GM18951 (cell line): ENCODE measurements around the gene C22orf15.

ENCODE experiments used
- POLR2A ChIP-seq: IDR thresholded peaks from 4 replicates; pipeline ENCODE4 v1.6.1; 2011; ENCODE audit warnings: mild to moderate bottlenecking; ENCODE audit not compliant: insufficient read length, insufficient read depth; ENCODE audit errors: extremely low read depth
- in situ Hi-C: fragments of 300-500 bp; cut with MboI; formaldehyde crosslinking; loops from one replicate; pipeline ENCODE4 v1.12.0; 2022; ENCODE audit warnings: low sequenced_read_pairs, mixed read lengths, inconsistent platforms; ENCODE audit not compliant: unreplicated experiment

Gene C22orf15

GRCh38 chr22:23754220-23754919 is 8.4 kb upstream of the C22orf15 start, which contains the start of gene VPREB3:
Gene VPREB3 (minus strand): TSS chr22:23754425. CDS start chr22:23754363, 62 bp downstream.
- in situ Hi-C loops, result no loop called here
- no peak for TF ChIP-seq POLR2A

DNA sequence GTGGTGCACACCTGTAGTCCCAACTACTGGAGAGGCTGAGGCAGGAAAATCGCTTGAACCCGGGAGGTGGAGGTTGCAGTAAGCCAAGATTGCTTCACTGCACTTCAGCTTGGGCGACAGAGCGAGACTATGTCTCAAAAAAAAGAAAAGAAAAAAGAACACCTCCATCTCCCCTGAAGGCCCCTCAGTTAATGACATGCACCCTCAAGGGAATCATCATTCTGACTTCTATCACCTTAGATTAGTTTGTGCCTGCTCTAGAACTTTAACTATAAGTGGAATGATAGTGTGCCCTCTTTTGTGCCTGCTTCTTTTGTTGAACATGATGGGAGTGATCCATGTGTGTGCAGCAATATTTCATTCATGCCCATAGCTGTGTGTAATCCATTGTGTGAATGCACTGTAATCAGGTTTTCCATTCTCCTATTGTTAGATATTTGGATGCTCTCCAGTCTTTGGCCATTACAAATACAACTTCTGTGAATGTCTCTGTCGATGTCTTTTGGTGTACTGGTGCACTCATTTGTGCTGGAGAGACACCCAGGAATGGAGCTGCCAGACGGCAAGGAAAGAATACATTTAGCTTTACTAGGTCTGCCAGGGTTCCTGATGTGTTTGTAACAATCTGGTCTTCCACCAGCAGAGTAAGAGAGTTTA is 7.7 kb upstream of the C22orf15 start:
- in situ Hi-C loops, result no loop called here
- TF ChIP-seq POLR2A, result no peak

GRCh38 chr22:23755711-23756110 is 7.1 kb upstream of the C22orf15 start:
- TF ChIP-seq POLR2A, result no peak
- in situ Hi-C loops, result no loop called here

DNA sequence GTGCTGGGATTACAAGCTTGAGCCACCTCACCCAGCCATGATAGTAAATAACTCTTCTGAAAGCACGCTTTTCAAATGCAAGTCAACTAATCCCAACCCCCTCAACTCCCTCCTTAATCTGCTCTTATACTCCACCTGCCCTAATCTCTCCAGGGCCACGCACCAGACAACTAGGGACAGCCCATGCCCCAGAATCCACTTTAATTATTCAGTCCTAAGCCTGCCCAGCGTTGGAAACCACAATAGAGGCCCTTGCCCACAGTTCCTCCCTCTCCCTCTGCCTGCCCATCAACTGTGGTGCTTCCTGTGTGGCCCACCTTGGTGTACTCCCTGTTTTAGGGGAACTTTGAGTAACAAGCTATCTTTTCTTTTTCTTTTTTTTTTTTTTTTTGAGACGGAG is 5.9 kb upstream of the C22orf15 start:
- TF ChIP-seq POLR2A, result no peak
- in situ Hi-C loops, result no loop called here

GRCh38 chr22:23759566-23759965 is 3.2 kb upstream of the C22orf15 start:
- in situ Hi-C loops, result no loop called here
- no peak for TF ChIP-seq POLR2A

DNA sequence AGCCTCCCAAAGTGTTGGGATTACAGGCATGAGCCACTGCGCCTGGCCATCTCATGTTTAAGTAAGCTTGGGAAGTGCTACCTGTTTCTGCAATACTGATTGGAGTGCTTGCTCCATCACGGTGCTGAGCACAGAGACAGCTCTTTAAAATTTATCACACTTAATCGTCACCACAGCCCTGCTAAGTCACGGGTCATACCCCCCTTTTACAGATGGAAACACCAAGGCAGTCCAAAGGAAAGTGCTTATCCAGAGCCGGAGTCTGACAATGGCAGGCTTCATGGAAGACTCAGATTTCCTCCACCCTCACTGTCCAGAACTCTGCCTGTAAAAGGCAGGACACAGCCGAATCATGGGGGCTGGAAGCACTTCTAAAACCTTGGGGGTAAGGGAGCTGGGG is 2.7 kb upstream of the C22orf15 start:
- in situ Hi-C loops, result no loop called here
- TF ChIP-seq POLR2A, result no peak

- TF ChIP-seq POLR2A, result peak; percentile 8
- in situ Hi-C loops, result no loop called here
These were observed 772 bp downstream of the C22orf15 start for GRCh38 chr22:23763579-23763945.

DNA sequence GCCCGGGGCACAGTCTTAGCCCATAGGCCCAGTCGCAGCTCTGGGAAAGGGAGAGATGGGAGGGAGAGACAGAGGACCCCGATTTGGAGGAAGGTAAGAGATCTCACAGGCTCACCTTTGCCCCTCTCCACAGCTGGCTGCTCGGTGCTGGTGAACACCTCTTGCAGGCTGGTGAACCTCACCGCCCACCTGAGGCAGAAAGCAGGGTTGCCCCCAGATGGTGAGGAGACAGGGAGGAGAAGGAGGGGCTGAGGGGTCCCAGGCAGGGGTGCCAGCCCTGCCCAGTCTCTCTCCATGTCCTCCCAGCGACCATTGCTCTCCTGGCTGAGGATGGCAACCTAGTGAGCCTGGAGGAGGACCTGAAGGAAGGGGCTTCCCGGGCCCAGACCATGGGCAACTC is 1.2 kb downstream of the C22orf15 start:
- in situ Hi-C loops, result no loop called here
- TF ChIP-seq POLR2A, result no peak

DNA sequence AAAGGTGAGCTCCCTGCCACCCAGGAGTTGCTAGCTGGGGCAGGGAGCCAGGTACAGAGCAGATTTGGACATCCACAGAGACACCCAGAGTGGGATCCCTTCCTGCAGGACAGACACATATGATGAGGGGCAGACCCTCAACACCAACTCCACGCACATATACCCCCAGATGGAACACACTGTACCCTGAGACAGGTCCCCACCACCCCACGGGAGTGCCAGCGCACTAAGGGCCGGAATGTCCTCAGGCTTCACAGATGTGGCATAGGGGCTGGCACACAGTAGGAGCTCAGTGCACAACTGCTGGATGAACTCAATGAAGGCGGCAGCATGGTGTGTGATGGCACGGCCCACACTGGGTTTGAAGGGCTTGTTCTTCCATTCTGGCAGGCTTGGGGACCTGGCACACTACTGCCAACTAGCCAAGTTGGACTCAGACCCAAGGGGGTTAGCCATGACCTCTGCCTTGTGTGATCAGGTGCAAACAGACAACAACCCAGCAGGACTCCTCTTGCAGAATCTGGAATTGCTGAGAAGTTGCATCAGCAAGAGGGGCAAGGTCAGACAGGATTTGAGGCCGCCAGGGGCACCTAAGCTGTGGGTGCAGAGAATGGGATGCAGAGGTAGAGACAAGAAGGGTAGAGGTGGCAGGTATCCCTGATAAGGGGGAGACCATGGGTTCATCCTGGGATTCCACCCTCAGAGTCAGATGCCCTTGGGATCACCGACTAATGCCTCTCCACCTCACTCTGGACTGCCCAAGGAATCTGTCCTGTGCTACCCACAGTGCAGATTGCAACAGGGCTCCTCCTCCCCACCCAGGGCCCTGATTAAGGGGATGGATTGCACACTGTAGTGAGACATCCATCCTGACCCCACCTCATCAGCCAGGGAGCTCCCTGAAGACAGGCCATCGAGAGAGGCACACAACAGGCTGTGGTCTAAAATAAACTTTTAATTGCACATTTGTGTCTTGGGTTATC is 2.4 kb downstream of the C22orf15 start:
- in situ Hi-C loops, result no loop called here

DNA sequence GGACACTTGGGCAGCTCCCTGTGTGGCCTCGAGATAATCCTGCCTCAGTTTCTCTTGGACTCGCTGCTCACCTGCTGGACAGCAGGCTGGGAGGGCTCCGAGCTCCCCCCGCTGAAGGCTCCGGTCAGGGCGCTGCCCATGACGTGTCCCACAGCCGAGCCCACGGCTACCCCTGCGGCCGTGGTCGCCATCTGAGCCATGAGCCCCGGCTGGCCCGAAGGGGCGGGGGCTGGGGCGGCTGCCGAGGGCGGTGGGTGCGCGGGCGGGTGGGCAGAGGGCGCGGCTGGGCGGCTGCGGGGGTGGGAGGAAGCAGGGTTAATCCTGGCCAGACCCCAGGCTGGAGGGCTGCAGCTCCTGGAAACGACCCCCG is 4.5 kb downstream of the C22orf15 start:
- no peak for TF ChIP-seq POLR2A
- in situ Hi-C loops, result no loop called here

More for the DNA sequence above, 2.4 kb downstream of the C22orf15 start:
- no peak for TF ChIP-seq POLR2A

- in situ Hi-C loops, result no loop called here
- peak; percentile 82 for TF ChIP-seq POLR2A
These were observed 5.1 kb downstream of the C22orf15 start, which contains the start of gene CHCHD10 for GRCh38 chr22:23767673-23768548. Gene CHCHD10 (minus strand): TSS chr22:23767972. CDS start chr22:23767874, 98 bp downstream.

DNA sequence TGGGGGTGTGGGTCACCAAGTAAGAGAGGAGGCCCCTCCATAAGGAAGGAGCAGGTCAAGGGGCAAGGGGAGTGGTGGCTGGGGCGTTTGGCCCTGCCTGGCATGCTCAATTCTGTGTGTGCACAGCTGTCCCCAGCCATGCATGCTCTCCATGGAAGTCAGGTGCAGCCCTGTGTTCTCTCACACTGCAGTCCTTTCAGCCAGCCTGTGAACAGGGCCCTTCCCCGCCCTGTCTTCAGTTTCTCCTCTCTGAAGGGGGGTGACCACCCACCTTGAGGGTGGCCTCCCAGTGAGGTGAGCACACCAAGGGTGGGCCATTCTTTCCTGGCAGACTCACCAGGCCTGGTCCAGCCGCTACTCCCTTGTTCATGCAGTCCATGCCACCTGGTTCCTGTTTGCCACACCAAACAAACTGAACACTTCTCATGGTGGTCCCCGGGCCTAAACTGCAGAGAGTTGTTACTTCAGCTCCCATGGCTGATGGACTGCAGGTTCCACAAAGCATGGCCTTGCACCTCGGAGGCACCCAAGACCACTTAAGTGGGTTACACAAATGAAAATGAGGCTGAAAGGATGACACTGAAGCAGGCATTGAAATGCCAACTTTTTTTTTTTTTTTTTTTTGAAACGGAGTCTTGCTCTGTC is 6.7 kb downstream of the C22orf15 start:
- no peak for TF ChIP-seq POLR2A
- in situ Hi-C loops, result no loop called here
